ENCODE measurements around the gene SH3RF3.

The SH3RF3 gene

DNA sequence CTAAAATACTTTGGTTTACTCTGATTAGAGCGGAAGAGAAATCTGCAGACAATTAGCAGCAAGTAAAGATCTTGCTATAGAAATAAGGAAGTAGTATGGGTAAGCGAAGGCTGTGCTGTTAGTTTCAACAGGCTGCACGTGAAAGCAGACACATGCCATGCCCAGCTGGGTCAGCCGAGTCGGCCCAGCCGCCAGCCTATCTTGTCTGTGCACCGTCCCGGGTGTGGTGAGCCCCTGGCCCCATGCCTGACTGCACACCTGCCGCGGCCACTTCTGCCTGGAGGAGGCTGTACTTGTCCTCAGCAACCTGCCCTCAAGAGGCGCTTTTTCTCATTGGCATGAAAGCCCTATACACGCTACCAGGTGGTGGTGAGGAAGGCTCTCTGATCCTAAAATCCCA, 299.3 kb downstream of the SH3RF3 start:
- DNase-seq: no peak

DNA sequence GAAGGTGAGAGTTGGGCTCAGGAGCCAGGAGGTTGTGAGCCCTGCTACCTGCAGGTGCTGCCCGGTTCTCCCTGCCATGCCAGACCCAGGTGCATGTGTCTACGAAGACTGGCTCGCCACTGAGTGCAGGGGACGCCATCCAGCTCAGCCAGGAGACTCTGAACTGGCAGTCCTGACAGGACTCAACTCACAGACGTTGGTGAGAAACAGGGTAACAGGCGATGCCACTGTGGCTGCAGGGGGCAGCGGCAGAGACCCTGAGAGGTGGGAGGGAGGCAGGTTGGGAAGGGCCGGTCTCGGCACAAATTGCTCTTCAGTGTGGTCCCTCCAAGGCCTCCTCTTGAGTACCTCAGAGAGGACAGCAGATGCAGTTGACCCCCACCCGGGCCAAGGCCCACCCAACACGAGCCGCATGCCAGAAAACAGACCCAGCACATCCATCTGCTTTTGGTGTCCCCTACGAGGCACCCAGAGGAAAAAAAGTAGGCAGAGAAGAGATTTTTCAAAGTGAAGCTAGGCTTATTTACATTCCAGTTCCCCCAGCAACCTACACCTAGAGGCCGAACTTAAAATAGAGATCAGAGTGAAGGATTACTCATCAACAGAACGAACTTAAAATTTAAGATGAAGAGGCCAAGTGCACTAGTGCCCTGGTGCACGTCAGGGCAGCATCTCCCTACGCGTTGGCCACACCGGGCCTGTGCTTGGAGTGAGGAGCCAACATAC, 300.0 kb downstream of the SH3RF3 start:
- DNase-seq: no peak

DNA sequence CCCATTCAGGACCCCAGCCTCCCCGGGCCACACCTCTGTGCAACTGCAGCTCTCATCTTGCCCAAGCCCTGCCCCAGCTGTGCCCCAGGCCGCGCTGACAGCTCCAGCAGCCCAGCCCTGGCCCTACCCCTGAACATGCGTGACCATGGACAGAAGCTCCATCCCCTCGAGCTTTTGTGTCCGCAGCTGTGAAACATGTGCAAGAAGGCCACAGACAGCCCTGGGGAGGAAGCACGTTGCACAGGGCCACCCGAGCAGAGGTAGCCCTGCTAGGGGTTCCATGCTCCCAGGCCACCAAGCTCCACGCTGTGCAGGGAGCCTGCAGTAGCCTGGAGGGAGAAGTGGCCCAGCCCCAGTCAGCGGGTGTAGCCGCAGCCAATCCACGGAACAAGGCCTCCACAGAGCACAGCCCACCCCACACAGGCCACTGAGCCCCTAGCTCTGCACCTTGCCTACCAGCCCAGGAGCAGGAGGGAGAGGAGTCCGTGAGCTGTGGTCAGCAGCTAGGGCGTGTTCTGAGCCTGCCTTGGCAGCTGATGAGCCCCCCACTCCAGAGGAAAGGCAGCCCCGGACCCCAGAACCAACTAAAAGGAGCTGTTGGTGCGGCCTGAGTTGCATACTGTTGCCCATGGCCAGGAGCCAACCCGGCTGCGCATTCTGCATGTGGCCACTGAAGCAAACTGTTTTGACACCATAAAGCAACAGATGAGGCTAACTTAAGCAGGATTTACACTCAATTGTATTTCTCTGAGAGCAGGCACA, 300.7 kb downstream of the SH3RF3 start:
- no peak for DNase-seq

DNA sequence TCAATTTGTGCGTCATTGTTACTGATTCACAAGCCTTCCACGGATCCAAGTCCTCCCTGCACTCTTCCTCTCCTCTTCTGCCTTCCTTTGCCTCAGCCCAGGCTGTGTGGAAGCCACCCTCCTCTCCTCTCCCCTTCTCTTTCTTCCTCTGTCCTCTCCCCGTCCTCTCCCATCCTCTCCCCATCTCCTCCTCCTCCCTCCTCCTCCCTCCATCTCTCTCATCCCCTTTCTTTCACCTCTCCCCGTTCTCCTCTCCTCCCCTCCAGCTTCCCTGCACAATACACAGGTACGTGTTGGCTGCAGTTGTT, 301.3 kb downstream of the SH3RF3 start:
- no peak for DNase-seq

DNA sequence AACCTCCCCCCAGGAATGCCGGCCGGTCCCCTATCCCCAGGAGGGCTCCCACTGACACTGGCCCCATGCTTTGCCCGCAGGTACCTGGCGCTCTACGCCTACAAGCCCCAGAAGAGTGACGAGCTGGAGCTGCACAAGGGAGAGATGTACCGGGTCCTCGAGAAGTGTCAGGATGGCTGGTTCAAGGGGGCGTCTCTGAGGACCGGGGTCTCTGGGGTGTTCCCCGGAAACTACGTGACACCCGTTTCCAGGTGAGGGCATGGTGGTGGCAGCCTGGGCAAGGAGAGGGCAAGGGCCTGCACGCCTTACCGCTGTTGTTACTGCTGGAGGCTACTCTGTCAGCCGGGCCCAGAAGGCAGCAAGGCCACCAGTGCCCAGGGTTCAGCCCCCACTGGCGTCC, 303.4 kb downstream of the SH3RF3 start:
- DNase-seq: no peak

DNA sequence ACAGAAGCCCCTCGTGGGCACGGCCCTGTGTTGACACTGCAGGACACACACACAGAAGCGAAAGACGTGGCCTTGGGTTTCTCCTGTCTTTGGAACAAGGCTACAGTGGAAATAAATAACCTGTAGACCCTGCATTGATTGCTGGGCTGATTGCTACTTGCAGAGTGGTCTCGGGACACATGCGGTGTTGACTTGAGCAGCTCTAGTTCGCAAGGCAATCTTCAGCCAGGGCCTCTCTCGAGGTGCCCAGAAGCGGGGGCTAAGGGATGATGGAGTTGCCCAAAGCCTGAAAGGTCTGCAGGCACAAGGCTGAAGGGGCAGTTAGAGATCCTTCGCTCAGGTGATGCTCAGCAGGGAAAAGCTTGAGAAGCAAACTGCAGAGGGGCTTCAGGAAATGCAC, 304.5 kb downstream of the SH3RF3 start:
- DNase-seq: no peak

DNA sequence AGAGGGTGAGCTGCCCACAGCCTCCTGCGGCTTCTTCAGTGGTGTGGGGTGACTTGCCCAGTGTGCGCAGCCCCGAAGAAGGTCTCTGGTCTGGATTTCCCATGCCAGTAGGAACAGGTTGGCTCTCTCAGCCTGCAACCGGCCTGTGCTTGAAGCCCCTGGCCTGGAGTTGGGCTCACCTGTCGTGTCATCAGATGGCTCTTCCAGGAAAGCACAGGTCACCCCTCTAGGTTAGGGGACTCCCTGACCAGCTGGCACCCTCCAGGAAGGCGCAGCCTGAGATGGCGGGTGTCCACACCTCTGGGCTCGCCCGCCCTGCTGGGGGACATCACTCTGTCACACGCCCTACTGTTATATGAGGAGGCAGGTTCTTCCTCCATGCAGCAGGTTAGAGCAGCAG, 304.9 kb downstream of the SH3RF3 start:
- DNase-seq: no peak

DNA sequence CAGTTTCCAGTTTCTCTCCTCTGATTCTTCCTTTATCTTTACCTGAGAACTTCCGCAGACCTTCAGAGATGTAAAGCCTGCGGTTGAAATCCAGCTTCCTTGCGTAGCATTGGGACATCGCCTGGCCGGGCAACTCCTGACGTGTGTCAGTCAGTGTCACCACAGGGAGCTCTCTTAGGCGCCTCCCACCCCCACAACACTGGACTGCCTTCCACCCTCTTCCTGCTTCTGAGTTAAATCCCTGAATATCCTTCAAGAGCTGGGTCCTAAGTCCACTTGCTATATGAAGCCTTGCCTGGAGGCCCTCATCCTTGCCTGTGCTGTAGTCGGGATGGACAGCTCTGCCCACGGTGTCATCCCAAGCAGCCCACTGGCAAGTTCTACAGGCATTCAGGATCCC, 305.3 kb downstream of the SH3RF3 start:
- no peak for DNase-seq

DNA sequence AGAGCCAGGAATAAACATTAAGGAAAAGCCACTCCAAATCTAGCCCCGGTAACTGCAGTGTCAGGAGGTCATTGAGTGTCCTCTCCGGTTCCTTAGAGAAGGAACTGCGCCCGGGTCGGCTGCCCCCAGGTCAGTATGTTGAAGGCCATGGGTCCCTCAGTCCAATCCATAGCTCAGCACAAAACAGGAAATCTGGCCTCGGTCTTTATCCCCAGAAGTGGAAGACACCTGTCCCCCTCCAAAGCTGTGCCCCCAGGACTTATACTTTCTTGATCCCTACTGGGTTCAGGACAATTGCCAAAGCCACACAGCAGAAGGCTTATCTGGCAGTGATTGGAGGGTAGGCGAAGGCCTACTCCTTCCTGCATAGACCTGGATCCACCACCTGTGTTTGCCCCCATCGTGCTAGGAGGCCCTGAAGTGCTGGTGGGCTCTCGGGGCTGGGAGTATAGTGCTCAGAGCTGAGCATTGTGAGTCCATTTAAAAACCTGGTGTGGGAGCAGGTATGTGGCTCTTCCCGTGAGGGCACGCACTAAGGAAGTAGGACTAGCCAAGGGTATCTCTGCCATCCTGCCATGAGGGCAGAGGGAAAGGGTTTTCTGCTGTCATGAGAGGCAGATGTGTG, 306.2 kb downstream of the SH3RF3 start:
- DNase-seq: no peak

DNA sequence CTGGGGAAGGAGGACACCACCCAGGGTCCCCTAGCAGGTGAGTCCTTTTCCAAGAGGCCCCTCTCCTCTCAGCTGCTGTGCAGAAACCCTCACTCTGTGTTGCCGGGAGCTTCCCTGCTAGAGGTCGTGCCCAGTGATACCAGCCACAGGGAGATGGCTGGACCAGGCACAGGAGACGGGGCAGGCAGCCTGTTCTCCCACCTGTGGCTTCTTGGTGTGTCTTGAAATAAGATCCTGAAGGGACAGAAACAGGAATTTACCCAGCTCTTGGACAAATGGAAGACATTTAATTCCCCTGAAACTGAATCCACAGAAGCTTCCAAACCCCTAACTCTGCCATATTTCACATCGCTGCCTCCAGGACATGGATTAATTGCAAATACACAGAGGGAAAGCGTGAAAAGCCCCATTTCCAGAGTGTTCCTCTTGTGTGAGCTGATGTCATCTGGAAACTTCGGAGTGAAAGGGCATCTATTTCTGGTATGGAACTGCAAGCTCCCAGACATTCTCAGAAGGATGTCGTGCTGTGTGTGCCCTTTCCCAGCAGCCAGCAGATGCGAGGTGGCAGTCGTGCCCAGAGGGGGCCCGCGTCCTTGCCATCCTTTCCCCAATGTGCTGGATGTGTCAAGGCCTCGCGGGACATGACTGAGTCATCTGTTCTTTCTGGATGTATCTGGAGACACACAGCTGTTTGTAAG, 307.0 kb downstream of the SH3RF3 start:
- no peak for DNase-seq

DNA sequence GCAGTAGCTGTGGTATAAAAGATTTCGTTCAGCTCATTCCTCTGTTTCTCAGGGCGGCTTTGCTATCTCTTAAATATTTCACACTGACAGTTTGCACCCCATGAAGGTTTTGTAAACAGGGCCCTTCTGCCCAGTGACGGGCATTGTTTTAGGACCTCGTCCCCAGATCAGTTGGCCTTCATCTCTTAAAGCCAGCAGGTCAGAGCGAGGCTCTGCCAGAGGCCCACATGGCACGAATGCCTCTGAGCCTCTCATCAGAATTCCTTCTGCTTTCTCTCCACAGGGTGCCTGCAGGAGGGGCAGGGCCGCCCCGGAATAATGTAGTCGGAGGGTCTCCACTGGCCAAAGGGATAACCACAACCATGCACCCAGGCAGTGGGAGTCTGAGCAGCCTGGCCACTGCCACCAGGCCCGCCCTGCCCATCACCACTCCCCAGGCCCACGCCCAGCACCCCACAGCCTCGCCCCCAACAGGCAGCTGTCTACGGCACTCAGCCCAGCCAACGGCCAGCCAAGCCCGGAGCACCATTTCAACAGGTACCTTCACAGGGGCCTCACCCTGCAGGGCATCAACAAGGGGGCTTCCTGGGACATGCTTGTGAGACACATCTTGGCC, 307.7 kb downstream of the SH3RF3 start:
- DNase-seq: no peak

DNA sequence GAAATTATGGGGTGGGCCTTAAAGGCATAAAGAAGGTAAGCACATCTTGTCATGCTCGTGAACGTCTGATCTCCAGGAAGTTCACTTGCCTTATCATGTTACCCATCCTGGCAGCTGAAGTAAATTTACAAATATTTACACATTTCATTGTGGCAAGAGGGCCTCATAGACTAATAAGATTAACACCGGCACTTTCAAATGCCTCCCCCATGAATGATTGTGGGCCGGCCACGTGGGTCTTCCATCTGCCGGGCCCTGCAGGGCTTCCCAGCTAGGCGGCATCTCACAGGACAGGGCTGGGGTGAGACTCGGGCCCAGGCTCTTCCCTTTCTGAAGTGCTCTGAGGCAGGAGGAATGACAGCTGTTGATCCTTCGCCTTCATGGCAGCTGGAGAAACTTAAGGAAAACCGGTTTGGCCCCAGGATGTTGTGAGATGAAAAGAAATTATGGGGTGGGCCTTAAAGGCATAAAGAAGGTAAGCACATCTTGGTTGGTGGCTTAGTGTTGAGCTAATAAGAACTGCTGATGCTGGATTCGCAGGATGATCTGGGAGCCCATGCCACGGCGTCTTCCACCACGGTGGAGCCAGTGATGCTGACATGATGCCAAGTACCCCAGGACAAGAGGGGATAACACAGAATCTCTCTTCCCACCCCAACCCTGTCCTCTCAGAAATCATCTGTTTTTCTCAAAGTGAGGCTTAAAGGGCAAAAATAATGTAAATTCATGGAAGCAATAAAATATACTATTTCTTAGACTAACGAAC, 308.5 kb downstream of the SH3RF3 start:
- no peak for DNase-seq

DNA sequence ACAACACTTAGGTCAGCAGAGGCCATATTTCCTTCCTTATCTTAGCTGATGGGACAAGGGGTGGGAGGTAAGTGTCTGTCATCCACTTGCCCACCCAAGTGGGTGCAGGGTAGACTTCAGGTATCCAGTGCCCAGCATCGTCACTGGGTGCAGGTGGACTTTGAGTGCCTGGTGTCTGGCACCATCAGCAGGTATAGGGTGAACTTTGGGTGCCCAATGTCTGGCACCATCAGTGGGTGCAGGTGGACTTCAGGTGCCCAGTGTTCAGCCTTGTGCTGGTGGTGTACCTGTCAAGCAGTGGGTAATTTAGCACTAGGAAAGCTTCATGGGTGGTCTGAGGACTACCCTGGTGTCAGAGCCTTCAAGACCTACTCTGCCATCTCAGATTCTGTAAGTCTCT, 309.1 kb downstream of the SH3RF3 start:
- DNase-seq: no peak

DNA sequence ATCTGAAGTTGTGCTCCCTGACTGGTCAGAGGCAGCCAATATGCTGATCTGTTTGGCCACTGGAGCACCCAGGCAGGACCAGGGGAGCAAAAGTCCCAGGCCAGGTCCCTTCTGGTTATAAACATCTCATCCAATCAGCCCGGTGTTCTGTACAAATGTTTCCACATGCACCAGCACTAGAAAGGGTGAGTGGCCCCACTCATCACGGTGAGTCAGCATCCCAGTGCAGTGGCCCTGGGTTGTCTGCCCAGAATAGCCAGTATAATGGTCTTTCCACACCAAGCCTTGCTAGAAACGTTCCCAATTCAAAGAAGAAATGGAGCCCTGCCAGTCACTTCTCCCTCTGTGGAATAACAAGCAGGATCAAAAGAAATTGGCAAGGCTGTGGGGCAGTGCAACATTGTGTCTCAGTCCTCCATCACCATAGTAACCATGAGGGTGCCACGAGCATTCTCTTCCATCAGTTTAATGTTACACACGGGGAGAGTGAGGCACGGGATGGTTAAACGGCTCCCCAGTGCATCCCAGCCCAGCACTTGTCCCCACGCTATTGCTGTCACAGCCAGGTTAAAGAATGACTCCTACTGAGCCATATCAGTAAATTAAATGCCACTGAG, 309.9 kb downstream of the SH3RF3 start:
- no peak for DNase-seq

DNA sequence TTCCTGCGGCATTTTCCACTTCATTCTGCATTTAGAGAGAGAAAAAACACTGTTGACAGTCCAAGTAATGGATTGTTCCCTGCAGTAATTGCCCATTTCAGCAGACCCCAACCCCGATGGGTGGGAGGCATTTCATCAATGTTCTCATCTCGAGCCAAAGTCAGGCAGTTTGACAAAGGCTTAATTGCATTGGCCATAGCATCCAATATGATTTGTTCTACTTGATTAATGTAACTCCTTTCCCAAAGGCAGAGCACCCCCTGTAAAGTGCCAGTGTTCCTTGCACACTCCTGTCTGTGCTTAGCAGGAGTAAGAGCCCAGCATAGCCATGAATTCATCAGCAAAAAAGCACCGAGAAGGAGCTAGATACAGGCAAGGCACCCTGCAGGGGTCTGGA, 310.4 kb downstream of the SH3RF3 start:
- no peak for DNase-seq

DNA sequence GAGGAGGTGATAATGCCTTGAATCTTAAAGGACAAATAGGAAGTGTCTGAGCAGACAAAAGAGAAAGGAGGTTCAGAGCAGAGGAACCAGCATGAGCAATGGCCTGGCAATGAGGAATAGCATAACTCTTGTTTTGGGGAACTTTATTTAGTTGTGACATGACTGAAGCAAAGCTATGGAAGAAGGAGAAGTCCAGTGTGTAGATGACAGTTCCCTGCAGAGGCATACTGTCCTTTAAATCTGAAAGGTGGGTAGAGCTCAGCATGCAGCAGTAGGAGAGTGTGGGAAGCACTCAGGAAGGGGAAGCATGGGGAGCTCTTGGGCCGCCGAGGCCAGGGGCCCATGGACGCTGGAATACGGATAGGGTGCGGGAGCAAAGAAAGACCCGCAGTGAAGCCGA, 311.0 kb downstream of the SH3RF3 start:
- no peak for DNase-seq

DNA sequence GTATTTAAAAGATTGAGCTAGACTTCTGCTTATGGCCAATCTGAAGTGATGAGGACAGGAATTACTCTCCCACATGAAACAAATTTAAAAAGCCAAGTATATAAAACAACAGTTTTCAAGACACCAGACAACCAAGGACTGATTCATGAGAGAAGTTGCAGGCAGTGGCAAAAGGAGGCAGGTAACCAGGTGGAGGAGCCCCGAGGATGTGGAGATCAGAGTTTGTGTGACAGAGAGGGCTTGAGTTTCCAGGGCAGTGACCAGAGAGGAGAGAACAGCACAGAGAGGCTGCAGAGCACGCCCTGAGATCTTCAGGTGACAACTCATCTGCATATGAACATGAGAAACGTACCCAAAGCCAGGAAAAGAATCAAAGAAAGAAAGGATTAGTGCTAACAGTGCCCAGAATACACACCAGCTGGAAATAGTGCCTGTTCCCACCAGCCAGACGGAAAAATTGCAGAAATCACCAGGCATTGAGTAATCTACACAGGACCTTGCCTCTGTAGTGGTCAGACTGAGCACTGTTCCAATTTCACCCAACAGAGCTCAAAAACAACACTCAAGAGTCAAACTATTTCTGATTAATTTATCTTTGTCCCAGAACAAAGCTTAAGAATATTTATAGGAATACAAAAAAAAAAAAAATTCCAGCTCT, 311.6 kb downstream of the SH3RF3 start:
- no peak for DNase-seq

DNA sequence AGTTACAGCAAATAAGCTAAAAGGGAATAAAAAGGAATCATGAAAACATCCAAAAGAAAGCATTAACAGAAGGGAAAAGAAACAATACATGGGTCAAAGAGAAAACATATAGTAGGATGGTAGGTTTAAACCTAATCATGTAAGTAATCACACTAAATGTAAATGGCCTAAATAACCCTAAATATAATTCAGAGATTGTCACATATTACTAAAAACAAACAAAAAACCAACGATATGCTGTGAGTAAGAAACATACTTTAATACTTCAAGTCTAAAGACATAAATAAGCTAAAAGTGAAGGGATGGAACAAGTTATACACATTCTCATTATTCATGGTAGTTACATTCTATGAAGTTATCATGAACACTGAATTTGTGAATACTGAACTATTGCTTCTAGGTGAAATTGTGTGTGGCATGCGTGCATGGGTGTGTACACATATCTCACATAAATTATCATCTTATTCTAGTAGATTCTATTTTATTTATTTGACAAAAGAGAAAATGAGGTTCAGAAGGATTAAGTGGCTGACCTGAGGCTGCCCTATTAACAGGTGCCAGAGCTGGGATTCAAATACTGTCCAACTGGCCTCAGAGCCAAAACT, 313.8 kb downstream of the SH3RF3 start:
- no peak for DNase-seq

DNA sequence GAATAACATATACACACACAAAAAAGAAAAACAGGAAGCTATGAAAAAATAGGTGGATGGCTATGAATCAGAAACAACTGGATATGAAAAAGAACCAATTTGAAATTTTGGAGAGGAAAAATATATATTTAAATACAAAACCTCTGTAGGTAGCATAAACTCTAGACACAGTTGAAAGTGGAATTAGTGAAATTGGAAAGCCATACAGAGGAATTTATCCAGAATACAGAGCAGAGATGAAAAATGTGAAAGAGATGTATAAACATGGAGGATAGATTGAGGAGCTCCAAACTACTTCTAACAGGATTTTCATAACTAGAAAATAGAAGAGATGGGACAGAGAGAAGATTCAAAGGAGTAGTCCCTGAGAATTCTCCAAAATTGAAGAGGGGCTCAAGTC, 315.9 kb downstream of the SH3RF3 start:
- no peak for DNase-seq

DNA sequence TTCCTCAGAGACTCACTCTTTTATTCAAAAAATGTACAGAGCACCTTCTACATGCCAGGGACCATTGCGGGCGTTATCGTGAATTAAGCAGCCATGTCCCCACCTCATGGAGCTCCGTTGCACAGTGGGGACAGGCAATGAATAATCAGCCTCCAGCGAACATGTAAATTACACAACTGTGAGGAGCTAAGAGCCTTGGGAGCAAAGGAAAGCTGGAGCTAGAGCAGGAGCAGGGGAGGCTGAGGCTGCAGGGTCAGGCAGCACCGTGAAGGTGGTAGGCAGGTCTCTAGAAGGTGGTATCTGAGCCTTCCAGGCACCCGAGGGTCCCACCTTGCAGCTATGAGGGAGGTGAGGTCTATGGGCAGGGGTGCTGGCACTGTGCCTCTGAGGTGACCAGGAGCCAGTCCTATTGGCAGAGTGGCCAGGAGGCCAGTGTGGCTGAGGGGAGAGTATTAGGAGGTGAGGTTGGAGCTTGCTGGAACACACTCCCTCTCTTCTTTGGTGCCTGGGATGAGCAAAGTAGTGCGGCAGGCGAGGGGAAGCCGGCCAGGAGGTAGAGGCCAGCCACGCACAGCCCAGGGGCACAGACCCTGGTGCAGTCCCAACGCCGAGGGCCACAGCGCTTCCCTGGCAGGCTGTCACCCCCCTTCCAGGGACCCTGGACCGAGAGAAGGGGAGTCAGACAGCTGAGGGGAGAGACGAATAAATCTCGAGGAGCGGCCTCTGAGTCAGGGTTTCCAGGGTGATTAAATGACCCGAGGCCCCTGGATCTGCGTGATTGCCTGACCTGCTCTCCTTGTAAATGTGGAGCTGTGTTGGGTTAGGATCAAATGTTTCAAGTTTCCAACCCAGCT, 317.5 kb downstream of the SH3RF3 start:
- no peak for DNase-seq

Data from OCI-M1 (cell line).